ENCODE measurements around the gene PRRG2. TPM values are rescaled to one million over a fixed set of nuclear protein-coding genes. Genes with fewer than 3 reads are reported as not detected.

The PRRG2 gene
- total RNA-seq, 1 experiment from 2014 or later = 3.3 TPM

DNA sequence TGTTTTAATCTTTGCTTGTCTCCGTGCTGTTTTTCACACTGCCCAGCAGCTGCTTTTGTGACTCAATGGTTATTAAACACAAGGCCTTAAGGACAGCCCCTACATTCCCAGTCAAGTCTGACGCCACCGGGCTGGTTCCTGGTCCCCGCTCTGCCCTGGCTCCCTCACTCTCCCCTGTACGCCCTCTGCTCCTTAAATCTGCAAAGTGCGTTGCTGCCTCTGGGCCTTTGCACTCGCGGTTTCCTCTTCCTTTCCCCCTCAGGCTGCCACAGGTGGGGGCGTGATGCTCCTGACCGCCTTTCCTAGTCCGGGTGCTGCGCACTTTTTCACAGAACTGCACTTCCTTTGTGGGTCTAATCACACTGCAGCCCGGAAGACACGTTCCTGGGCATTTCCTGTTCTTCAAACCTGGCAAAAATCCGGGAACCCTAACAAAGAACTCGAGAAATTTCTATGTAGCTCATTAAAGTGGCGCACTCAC, 26.4 kb upstream of the PRRG2 start:
- Histone ChIP-seq H3K27me3 (ENCODE audit: insufficient read depth, low read length) (no peaks in the 10 kb centered on the region), H4K91ac (ENCODE audit: insufficient read length, low read depth, low read length) (no peak overlapping the region), H3K18ac (ENCODE audit: insufficient read length, low read depth, low read length) (no peak overlapping the region), H3K4me2 (ENCODE audit: insufficient read depth, insufficient read length, low read length) (no peak overlapping the region), H2BK20ac (ENCODE audit: low read depth, low read length, poor library complexity, severe bottlenecking) (no peak overlapping the region), H3K56ac (ENCODE audit: insufficient read length, low read depth, low read length) (no peak overlapping the region), H2BK120ac (ENCODE audit: low read depth, low read length, poor library complexity, severe bottlenecking) (no peak overlapping the region), H4K5ac (ENCODE audit: insufficient read length, low read depth, low read length) (no peak overlapping the region), H2AK5ac (ENCODE audit: insufficient read length, low read length) (no peak overlapping the region), H4K8ac (replicated peaks; ENCODE audit: insufficient read length, low read depth, low read length) (no peak overlapping the region), H4K20me1 (ENCODE audit: control insufficient read depth, insufficient read depth, insufficient read length) (no peaks in the 10 kb centered on the region), H3K9me3 (ENCODE audit: control insufficient read depth, low read depth, low read length) (no peaks in the 10 kb centered on the region), H3K23ac (ENCODE audit: insufficient read length, low read depth, low read length) (no peak overlapping the region), H3K9ac (ENCODE audit: extremely low read depth, insufficient read length, low read length) (no peak overlapping the region), H3K14ac (ENCODE audit: insufficient read depth, low read length) (no peak overlapping the region), H2BK15ac (ENCODE audit: low read depth, low read length) (no peak overlapping the region), H3K79me1 (ENCODE audit: insufficient read depth, low read depth, low read length, poor library complexity, severe bottlenecking) (no peaks in the 10 kb centered on the region), H2BK12ac (ENCODE audit: insufficient read length, low read depth, low read length) (no peak overlapping the region), H3K79me2 (ENCODE audit: insufficient read depth, low read length) (no peaks in the 10 kb centered on the region), H3K23me2 (ENCODE audit: insufficient read length, low read depth, low read length, poor library complexity, severe bottlenecking) (peaks cover 9% of the 10 kb centered on the region), H2BK5ac (ENCODE audit: insufficient read length, low read length) (no peak overlapping the region), H3T11ph (ENCODE audit: low read length) (no peak overlapping the region), H3K27ac (ENCODE audit: insufficient read length, low read depth, low read length) (no peak overlapping the region), H3K4me1 (ENCODE audit: insufficient read depth, low read length) (no peaks in the 10 kb centered on the region), H2AFZ (ENCODE audit: low read length) (no peak overlapping the region), H3K4ac (ENCODE audit: low read depth, low read length) (no peak overlapping the region)
- Mint-ChIP-seq H3K4me1 (peaks cover 2 to 13% of the 10 kb centered on the region in 2 experiments; a peak in 3 of 4 replicates), H3K27ac (peak overlapping the region in 1 of 3 experiments; percentile 70; a peak in 1 of 7 replicates), H3K9me3 (no peaks in the 10 kb centered on the region), H3K4me3 (peak overlapping the region in 1 of 2 experiments; percentile 23; a peak in 1 of 5 replicates), H3K36me3 (ENCODE audit: insufficient read depth in 1 of 3, low read depth in 3 of 3) (peaks cover 26 to 39% (median 38%) of the 10 kb centered on the region in 3 experiments), H3K27me3 (ENCODE audit: low read depth) (no peaks in the 10 kb centered on the region)
- no CpG with 5 or more reads among the region's 17 CpGs for WGBS (ENCODE audit: extremely low coverage, insufficient read length, low lambda C conversion rate)
- DNase-seq = no peak
- no peak for TF ChIP-seq CTCF (conservative IDR thresholded peaks at IDR 0.05)

All from H9 (cell line).